ENCODE data around the gene OR11H12.
"Not testable (repeated sequence)": the region's sequence is repeated elsewhere in the genome, so short reads cannot be mapped to it uniquely, and the experiment has no call there.

DNA sequence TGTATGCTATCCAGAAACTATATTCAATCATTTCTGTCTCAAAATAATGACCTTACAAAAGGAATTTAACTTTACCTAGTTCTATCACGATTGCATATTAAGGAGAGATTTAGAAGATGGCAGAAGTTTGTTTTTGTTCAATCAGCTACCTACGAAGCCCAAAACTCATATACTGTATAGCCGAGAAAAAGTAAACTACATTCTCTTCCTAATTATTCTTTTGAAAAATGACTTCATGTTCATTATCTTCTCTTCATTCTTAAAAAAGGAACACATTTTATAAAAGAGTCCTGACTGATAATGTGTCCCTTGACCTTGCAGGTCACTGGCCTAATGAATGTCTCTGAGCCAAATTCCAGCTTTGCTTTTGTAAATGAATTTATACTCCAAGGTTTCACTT lies at the start of gene OR11H12:
- TF ChIP-seq CTCF (conservative IDR thresholded peaks at IDR 0.05; ENCODE audit: low read depth in 2 of 2); POLR2AphosphoS5 (IDR thresholded peaks at IDR 0.05; ENCODE audit: low read depth); EZH2 (IDR thresholded peaks at IDR 0.05; ENCODE audit: low read depth, unreplicated experiment); EZH2phosphoT487 (IDR thresholded peaks at IDR 0.05; ENCODE audit: unreplicated experiment); ETS1 (IDR thresholded peaks at IDR 0.05): not testable (repeated sequence)
- TF ChIP-seq, protein P1, sequence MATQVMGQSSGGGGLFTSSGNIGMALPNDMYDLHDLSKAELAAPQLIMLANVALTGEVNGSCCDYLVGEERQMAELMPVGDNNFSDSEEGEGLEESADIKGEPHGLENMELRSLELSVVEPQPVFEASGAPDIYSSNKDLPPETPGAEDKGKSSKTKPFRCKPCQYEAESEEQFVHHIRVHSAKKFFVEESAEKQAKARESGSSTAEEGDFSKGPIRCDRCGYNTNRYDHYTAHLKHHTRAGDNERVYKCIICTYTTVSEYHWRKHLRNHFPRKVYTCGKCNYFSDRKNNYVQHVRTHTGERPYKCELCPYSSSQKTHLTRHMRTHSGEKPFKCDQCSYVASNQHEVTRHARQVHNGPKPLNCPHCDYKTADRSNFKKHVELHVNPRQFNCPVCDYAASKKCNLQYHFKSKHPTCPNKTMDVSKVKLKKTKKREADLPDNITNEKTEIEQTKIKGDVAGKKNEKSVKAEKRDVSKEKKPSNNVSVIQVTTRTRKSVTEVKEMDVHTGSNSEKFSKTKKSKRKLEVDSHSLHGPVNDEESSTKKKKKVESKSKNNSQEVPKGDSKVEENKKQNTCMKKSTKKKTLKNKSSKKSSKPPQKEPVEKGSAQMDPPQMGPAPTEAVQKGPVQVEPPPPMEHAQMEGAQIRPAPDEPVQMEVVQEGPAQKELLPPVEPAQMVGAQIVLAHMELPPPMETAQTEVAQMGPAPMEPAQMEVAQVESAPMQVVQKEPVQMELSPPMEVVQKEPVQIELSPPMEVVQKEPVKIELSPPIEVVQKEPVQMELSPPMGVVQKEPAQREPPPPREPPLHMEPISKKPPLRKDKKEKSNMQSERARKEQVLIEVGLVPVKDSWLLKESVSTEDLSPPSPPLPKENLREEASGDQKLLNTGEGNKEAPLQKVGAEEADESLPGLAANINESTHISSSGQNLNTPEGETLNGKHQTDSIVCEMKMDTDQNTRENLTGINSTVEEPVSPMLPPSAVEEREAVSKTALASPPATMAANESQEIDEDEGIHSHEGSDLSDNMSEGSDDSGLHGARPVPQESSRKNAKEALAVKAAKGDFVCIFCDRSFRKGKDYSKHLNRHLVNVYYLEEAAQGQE (IDR thresholded peaks at IDR 0.05; ENCODE audit: unreplicated experiment): not testable (repeated sequence)
